Kidney glomerular epithelial cell (primary cell): Measurements from ENCODE around the gene GLRX5.

ENCODE experiments used
- DNase-seq: peaks from one replicate; lab custom pipeline; 2025; lab: John Stamatoyannopoulos, UW

Gene GLRX5

GRCh38 chr14:95518045-95518751, 16.7 kb upstream of the GLRX5 start:
- DNase-seq, result no peak

- DNase-seq, result no peak
Observed at GRCh38 chr14:95519699-95520098, 15.2 kb upstream of the GLRX5 start.

GRCh38 chr14:95520346-95520745, 14.5 kb upstream of the GLRX5 start:
- DNase-seq, result no peak

- DNase-seq, result no peak
Observed at GRCh38 chr14:95521001-95521400, 13.8 kb upstream of the GLRX5 start.

GRCh38 chr14:95522116-95522515, 12.7 kb upstream of the GLRX5 start:
- DNase-seq, result no peak

GRCh38 chr14:95522556-95522955, 12.3 kb upstream of the GLRX5 start:
- no peak for DNase-seq

- no peak for DNase-seq
Observed at GRCh38 chr14:95523051-95523814, 11.6 kb upstream of the GLRX5 start.

GRCh38 chr14:95523815-95524448, 10.9 kb upstream of the GLRX5 start:
- DNase-seq, result no peak

- DNase-seq, result peak; percentile 39
Observed at GRCh38 chr14:95524706-95525512, 9.9 kb upstream of the GLRX5 start.

- DNase-seq, result no peak
Observed at GRCh38 chr14:95525999-95526398, 8.9 kb upstream of the GLRX5 start.

GRCh38 chr14:95526483-95527386, 8.1 kb upstream of the GLRX5 start:
- no peak for DNase-seq

- DNase-seq, result peak; percentile 61
Observed at GRCh38 chr14:95527387-95528002, 7.4 kb upstream of the GLRX5 start.

- no peak for DNase-seq
Observed at GRCh38 chr14:95529216-95529615, 5.6 kb upstream of the GLRX5 start.

- DNase-seq, result no peak
Observed at GRCh38 chr14:95530473-95531276, 4.2 kb upstream of the GLRX5 start.

GRCh38 chr14:95531473-95531872, 3.4 kb upstream of the GLRX5 start:
- DNase-seq, result no peak

GRCh38 chr14:95531969-95532368, 2.9 kb upstream of the GLRX5 start:
- DNase-seq, result no peak

- peak; percentile 15 for DNase-seq
Observed at GRCh38 chr14:95533391-95533821, 1.4 kb upstream of the GLRX5 start.

- no peak for DNase-seq
Observed at GRCh38 chr14:95533822-95534221, 1.0 kb upstream of the GLRX5 start.

GRCh38 chr14:95535226-95536021, 574 bp downstream of the GLRX5 start:
- DNase-seq, result no peak
